Measurements from ENCODE around the gene RAVER1.

- TF ChIP-seq CTCF (IDR thresholded peaks at IDR 0.05) (no peak), POLR2AphosphoS5 (IDR thresholded peaks at IDR 0.05) (no peak), POLR2A (IDR thresholded peaks at IDR 0.05; ENCODE audit: low read depth) (no peak), EP300 (IDR thresholded peaks at IDR 0.05) (no peak)
Measured at GRCh38 chr19:10332158-10332964, 968 bp downstream of the RAVER1 start.
